DMS153 treated with DMSO at 0.1 percent for 48 hours (cell line): ENCODE measurements around the gene NKAP.
"Not testable (repeated sequence)": the region's sequence is repeated elsewhere in the genome, so short reads cannot be mapped to it uniquely, and the experiment has no call there.

Experiments
- DNase-seq: peaks from one replicate; lab custom pipeline; 2025; ENCODE audit not compliant: unreplicated experiment; lab: John Stamatoyannopoulos, UW

NKAP gene

DNA sequence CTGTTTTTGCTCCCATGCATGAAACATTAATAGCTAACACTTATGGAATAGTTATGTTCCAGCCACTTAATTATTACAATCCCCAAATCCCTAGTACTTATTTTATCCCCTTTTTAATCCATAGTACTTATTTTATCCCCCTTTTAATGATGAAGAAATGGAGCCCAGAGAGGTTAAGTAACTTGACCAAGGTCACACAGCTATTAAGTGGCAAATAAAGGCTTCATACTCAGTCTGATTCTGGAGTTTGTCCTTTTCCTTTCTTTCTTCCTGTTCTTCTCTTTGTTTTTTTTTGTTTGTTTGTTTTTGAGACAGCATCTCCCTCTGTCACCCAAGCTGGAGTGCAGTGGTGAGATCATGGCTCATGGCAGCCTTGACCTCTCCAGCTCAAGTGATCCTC, 2.2 kb downstream of the NKAP start:
- DNase-seq, result no peak

DNA sequence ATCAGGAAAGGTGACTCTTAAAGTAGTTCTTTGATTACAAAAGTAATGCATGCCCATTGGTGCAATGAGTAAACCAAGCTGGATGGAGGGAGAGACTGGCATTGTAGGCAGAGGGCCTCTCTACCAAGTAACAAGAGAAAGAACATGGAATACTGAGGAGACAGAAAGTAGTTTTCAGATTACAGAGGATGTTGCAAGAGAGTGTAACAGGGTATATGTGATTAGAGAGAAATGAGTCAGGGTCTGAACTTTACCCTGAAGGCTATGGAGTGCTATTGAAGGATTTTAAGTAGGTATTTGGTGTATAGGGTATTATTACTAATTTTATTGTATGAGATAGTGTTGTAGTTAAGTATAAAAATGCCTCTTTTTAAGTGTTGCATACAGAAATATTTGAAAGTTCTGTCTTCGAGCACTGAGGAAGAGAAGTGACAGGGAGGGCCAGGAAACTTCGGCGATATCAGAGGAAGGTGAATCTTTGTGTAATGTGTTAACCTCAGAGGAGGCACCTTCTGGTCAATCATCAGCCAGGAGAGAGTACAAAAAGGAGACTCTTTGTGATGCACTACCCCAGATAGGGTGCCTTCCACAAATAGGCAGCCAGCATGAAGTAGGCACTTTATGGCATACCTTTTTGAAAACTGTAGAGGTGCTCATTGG, 8.2 kb downstream of the NKAP start:
- no peak for DNase-seq

DNA sequence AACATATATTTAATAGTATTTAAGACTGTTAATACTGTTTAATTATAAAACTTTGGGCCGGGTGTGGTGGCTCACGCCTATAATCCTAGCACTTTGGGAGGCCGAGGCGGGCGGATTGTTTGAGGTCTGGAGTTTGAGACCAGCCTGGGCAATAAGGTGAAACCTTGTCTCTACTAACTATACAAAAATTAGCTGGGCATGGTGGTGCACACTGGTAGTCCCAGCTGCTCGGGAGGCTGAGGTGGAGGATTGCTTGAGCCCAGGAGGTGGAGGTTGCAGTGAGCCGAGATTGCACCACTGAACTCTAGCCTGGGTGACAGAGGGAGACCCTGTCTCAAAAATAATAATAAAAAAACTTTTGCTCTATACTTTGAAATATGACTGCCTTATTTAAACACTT, 21.2 kb downstream of the NKAP start:
- DNase-seq, result not testable (repeated sequence)

DNA sequence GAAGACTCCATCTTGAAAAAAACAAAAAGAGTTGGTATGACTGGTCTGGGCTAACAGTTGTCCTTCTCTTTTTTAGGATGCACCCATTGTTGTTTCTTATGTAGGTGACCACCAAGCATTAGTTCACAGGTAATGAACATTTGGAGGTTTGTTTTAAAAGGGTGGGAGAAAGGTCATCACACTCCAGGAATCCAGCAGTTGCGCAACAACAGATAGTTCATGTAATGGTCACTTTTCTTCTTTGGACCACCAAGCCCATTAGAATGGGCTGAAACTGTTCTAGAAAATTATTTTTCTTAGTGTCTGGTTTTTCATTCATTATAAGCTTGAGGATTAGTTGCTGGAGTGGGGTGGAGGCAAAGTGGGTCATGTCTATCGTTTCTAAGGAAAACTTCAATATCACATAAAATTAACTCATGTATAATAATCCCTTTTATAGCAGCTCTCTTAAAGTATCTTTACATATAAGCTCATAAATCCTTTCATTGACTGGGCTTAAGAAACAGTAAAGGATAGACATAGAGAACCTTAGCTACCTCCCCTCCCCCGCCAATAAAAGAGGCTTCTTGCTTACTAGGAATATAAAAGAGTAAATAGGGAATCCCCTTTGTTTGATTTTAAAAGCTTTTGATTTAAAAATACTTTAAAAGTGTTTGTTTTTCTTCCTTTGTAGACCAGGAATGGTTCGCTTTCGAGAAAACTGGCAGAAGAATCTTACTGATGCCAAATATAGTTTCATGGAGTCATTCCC, 23.5 kb downstream of the NKAP start:
- DNase-seq, result no peak

DNA sequence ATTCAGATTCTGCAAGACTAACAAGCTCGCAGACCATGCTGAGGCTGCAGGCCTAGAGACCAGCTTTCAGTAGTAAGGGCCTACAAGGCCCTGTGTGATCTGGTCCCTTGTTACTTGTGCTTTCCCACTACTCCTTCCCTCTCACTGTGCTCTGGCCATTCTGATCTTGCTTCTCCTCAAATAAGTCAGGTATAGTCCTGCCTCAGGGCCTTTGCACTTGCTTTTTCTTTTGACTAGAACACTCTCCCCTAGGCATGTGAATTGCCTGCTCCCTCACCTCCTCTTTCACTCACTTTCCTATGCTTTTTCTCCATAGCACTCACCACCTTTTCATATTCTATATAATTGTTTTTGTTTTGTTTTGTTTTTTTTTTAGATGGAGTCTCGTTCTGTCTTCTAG, 25.7 kb downstream of the NKAP start:
- DNase-seq, result no peak

DNA sequence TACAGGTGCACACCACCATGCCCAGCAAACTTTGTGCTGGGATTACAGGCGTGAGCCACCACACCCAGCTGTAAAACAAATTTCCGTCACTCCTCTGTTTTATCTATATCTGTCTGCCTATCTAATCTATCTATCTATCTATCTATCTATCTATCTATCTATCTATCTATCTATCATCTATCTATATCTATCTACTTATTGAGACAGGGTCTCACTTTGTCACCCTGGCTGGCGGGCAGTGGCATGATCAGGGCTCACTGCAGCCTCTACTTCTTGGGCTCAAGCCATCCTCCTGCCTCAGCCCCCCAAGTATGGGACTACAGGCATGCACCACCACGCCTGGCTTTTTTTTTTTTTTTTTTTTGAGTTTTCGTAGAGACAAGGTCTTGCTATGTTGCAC, 27.2 kb downstream of the NKAP start:
- DNase-seq, result no peak

DNA sequence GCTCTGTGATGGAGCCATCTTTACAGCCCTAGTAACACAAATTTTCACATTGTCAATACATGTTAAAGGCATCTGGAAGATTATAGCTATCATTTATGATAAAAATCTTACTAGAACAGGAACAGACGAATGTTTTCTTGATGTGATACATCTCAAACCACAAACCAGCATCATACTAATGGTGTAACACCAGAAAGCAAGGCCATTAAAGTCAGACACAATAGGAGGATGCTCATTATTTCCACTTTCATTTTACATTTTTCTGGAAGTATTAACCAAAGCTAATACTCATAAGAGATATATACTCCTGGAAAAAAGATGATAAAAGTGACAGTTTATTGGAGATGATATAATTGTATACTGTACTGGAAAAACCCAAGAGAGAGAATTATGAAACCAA, 42.6 kb downstream of the NKAP start:
- no peak for DNase-seq

DNA sequence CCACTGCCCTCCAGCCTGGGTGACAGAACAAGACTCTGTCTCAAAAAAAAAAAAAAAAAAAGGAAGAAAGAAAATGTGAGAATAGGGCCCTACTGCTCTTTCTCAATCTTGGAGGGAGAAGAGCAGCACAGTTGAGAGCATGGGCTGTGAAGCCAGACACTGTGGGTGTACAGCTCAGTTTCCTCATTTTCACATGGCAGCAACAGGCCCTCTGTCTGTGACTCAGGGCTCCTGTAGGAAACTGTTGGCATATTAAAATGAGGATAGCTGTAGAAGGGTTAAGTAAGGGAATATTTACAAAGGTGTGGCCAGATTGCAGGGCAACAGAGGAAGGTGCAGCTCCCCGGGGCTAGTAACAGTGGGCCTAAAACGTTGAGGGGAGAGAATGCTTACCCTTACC, 44.4 kb downstream of the NKAP start:
- DNase-seq, result no peak

DNA sequence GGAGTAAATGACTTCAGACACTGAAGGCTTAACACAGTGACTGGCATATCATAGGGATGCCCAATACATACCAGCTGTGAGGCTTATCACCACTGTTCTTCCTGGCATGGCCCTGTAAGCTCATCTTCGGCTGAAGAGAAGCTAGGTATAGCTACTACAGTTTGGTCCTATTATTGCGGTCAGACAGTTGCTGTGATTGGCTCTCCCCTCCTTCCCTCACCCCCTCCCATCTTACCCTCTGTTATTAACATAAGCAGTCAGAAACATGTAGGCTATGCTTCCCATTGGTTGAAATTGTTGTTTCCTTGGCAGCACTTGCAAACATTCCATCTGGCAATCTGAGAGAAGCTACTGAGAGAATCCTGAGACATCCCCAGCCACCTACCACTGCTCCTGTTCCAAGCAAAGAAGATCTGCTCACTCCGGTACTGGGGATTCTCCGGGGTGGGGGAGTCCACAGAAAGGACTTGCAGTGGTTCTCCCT, 47.7 kb downstream of the NKAP start, which contains the start of gene AKAP14:
Gene AKAP14 (plus strand): TSS at position 51 of the 484 bp plus-strand sequence. CDS start 7,331 bp downstream, outside the sequence.
- no peak for DNase-seq

DNA sequence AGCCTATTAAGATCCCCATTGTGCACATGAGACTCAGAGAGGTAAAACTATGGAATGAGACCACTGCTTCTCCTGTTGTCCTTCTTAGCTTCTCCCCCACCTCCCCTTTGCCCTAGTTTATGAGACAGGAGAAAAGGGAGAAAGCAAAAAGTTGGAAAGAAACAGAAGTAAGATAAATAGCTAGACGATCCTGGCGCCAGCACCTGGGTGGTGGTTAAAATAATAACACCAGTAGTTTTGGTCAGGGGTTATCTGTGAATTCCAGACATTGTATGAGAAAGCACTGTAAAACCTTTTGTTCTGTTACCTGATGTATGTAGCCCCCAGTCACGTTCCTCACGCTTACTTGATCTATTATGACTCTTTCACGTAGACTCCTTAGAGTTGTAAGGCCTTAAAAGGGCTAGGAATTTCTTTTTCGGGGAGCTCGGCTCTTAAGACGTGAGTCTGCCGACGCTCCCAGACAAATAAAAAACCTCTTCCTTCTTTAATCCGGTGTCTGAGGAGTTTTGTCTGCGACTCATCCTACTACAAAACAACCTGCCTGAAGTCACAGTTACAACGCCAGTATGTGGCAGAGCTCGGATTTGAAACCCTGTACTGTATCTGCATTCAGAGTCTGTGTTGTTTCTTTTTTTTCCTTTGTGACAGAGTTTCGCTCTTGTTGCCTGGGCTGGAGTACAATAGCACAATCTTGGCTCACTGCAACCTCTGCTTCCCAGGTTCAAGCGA, 51.4 kb downstream of the NKAP start:
- not testable (repeated sequence) for DNase-seq

DNA sequence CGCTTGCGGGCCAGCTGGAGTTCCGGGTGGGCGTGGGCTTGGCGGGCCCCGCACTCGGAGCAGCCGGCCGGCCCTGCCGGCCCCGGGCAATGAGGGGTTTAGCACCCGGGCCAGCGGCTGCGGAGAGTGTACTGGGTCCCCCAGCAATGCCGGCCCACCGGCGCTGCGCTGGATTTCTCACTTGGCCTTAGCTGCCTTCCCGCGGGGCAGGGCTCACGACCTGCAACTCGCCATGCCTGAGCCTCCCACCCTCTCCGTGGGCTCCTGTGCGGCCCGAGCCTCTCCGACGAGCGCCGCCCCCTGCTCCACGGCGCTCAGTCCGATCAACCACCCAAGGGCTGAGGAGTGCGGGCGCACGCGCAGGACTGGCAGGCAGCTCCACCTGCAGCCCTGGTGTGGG, 52.9 kb downstream of the NKAP start:
- not testable (repeated sequence) for DNase-seq

DNA sequence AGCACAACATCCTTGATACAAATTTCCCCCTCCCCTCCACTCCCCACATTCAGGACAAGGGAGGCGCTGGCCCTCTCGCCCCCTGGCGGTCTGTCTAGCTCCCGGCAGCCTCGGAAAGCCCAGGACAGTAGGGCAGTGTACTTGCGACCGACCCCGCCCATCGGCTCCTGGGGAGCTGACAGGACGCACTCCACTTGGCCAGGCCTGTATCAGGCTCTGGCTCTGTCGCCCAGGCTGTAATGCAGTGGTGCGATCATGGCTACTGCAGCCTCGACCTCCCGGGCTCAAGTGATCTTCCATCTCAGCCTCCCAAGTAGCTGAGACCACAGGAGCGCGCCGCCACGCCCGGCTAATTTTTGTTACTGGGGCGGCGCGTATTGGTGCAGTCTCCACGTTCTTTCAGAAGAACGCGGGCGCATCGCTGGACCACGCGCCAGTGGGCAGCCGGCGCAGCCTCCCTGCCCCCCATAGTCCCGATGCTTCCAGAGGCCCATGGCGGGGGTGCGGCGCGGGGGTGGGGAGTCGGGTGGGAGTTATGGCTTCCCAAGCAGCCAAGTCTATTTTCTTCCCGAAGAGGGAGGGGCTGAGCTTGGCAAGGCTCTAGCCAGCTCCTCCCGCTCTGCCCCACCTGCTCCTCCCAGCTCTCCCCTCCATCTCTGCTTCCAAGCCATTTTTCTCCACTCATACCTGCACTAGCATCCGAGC, 55.7 kb downstream of the NKAP start:
- DNase-seq, result peak; percentile 15

DNA sequence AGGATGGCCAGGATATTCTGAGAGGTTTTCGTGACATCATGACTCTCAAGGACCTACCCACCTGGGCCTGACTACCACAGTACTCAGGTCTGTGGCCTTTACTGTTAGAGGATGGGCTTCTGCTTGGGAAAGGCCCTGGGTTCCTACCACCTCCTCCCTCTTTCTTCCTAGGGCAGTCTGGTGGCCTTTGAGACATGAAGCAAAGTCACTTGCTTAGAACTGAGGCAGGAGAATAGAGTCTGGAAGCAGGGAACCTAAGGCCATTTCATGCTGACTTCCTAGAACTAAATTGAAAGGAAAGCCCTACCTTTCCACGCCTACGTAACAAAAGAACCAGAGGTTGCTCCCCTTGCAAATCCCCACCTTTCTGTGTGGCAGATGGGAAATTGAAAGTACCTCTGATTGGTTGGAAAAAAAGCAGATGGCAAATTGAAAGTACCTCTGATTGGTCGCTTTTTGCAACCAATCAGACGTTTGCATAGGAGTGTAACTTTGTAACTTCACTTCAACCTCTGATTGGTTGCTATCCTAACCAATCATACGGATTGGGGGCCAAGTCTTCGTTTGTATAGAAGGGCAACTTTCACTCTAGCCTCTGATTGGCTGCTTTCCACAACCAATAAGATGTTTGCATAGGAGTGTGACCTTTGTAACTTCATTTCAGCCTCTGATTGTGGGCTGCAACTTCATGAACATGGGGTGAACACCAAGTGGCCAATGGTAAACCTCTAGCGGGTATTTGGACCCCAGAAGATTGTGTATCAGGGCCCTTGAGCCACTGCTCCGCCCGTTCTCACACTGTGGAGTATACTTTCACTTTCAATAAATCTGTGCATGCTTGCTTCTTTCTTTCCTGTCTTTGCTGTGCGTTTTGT, 57.8 kb downstream of the NKAP start:
- DNase-seq, result no peak

DNA sequence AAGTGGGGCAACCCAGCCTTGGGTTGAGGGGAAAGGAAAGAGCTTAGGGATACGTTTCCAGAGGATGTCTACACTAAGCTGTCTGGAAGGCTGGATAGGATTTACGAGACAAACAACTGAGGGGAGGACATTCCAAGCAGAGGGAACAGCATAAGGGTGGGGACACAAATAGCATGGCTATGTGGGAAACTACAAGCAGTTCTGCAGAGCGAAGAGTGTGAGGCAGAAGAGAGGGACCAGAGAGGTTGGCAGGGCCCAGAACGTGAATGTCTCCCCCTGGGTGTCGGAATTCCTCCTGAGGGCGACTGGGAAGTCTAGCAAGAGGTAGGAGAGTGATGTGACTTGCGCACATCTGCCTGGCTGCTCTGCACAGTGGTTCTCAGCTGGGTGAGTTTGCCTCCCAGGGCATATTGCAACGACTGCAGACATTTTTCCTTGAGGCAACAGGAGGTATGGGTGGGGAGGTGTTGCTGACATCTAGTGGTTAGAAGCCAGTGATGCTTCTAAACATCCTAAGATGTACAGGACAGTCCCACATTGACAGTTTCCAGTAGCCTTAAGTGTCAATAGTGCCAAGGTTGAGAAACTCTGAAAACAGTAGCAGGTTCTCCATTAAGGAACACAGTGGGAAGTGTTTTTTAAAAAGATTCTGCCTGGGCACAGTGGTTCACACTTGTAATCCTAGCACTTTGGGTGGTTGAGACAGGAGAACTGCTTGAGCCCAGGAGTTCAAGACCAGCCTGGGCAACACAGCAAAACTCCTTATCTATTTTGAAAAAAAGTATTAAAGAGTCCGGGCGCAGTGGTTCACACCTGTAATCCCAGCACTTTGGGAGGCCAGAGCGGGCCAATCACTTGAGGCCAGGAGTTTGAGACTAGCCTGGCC, 62.8 kb downstream of the NKAP start:
- peak; percentile 22 for DNase-seq

DNA sequence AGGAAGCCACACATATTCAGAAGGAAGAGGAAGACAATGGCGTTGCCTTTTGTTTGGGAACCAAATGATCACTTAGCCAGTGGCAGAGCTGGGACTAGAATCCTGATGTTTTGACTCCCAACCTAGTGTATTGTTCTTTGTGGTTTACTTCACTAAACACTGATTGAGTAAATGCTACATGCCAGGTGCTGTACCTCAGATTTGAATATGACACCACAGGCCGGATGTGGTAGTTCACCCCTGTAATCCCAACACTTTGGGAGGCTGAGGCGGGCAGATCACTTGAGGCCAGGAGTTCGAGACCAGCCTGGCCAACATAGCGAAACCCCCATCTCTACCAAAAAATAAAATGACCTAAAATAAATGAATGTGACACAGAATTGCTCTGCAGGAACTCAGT, 63.5 kb downstream of the NKAP start:
- no peak for DNase-seq

DNA sequence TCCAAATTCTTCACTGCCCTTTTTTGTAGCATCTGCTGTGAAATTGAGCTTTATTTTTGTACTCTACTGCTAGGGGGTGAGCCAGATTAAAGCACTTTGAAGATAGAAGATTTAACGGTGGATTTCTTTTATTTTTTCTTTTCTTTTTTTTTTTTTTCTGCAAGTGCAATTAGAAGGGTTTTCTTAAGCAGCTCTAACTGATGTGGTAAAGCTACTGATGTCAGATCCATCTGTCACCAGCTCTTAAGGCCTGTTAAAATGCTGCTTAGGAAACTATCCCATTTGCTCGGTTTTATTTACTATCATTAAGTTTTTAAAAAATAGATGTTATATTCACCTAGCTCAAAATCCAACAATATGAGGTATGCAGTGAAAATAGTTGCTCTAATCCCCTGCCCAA, 64.8 kb downstream of the NKAP start:
- DNase-seq, result no peak

DNA sequence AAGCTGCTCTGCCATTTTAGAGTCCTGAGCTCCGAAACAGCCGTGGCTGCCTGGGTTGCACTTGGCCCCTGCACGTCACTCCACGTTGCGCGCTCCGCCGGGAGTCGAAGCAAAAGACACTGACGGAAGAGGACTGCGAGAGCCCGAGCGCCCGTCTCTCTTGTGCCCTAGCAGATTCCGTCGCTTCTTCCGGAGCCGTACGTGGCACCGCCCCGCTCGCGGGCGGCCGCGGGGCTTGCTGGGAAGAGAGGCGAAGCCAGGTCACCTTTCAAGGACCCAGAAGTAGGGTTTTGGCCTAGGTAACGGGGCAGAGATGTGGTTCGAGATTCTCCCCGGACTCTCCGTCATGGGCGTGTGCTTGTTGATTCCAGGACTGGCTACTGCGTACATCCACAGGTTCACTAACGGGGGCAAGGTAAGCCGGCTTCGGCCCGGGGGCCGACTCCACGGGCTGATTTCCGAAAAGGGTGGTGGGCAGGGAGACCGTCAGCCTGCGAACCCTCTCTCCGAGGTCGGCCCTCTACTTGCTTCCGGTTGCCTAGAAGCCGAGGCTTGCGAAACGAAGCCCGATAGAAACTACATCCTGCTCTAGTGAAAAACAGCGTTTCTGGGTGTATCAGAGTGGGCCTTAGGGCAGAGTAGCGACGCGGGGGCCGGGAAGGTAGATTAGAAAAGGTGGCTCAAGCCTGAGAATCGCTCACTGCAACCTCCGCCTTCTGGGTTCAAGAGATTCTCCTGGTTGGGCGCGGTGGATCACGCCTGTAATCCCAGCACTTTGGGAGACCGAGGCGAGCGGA, 71.8 kb downstream of the NKAP start, which contains the start of the genes NDUFA1 and RNF113A:
Gene NDUFA1 (plus strand): TSS at position 234 of the 797 bp plus-strand sequence. CDS start 80 bp downstream, at position 314.
Gene RNF113A (minus strand): TSS at position 135 of the 797 bp plus-strand sequence. CDS start 120 bp downstream, at position 15.
- DNase-seq, result peak; percentile 82

DNA sequence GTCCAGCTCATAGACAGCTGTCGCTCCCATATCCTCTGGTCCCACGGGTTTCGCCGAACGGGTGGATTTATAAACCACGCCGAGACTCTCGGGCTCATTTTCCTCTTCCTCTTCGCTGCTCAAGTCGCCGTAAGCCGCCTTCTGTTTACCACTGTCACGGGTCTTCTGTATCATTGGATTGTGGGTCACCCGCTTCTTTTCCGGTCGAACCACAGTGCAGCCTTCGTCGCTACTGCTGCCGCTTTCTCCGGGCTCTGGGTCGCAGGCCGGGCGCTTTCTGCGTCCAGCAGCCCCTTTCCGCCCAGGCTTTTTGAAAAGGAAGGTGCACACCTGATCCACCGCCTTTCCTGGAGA, 72.3 kb downstream of the NKAP start:
- peak; percentile 67 for DNase-seq
